Uterus (tissue), 4 donors: ENCODE measurements around the gene ANO4. TPM values are rescaled to one million over a fixed set of nuclear protein-coding genes. Genes with fewer than 3 reads are reported as not detected.

ENCODE experiments used
- DNase-seq, 2 donors: peaks; one replicate each; pipeline ENCODE4 v3.0.0-alpha.2; 2019 to 2020
- H3K27ac ChIP-seq, 2 donors: fragments of 200-600 bp; sonication (generic); 1 replicate in 1 of 2; 2 replicates in 1 of 2; pipeline ENCODE4 v1.5.1; 2016 to 2018
- H3K27me3 ChIP-seq, 2 donors: fragments of 200-600 bp; sonication (generic); one replicate each; pipeline ENCODE4 v1.5.1; 2018 to 2019; ENCODE audit warnings: control low read depth in 1 of 2
- H3K36me3 ChIP-seq, 2 donors: fragments of 200-600 bp; sonication (generic); one replicate each; pipeline ENCODE4 v1.5.1; 2019; ENCODE audit warnings: control low read depth in 1 of 2
- H3K4me1 ChIP-seq, 2 donors: fragments of 200-600 bp; sonication (generic); one replicate each; pipeline ENCODE4 v1.5.1; 2018 to 2019; ENCODE audit warnings: control low read depth in 1 of 2
- H3K4me3 ChIP-seq, 2 donors: fragments of 200-600 bp; sonication (generic); 1 replicate in 1 of 2; 2 replicates in 1 of 2; pipeline ENCODE4 v1.5.1; 2018 to 2019; ENCODE audit warnings: mild to moderate bottlenecking in 1 of 2
- H3K9me3 ChIP-seq, 2 donors: fragments of 200-600 bp; sonication (generic); one replicate each; pipeline ENCODE4 v1.5.1; 2019; ENCODE audit warnings: control low read depth in 1 of 2
- POLR2A ChIP-seq, 2 donors: fragments of 450-650 bp; IDR thresholded peaks; one replicate each; pipeline ENCODE4 v1.6.1; 2016; ENCODE audit warnings: antibody characterized with exemption in 2 of 2, mild to moderate bottlenecking in 1 of 2, moderate library complexity in 1 of 2
- intact Hi-C: fragments of 100-400 bp; cut with DNase I; formaldehyde crosslinking; loops from one replicate; pipeline ENCODE4 v1.15.1; 2023; ENCODE audit warnings: low total_unique reads
- total RNA-seq, 4 donors: library from RNA; depleted of rRNA in 3 of 4; stranded (reverse); fragments of >200 nt in 3 of 4; gene quantifications; one replicate each; pipeline versions ENCODE4 v1.1.0 to v1.2.4, GENCODE V29; 2014 to 2023
- TF ChIP-seq, protein P1 (sequence below), 4 experiments: fragments of 200-600 bp in 2 of 4; fragments of 450-650 bp in 2 of 4; sonication (generic) in 2 of 4; IDR thresholded peaks; one replicate each; pipeline ENCODE4 v1.5.1; 2016 to 2019; ENCODE audit warnings: antibody characterized with exemption in 4 of 4, mild to moderate bottlenecking in 2 of 4, moderate library complexity in 1 of 4
- donor health status: DM: yes; HTN: yes; CAD: no.

ANO4 gene
- total RNA-seq, 4 donors from 2014 or later: under 0.01 to 18.5 (median 1.4) TPM; not detected in 1

GRCh38 chr12:100964028-100964427, 169.5 kb downstream of the ANO4 start:
- Histone ChIP-seq H3K4me1 (no peaks in the 10 kb centered on the region), H3K27ac (no peak overlapping the region), H3K27me3 (no peaks in the 10 kb centered on the region), H3K9me3 (no peaks in the 10 kb centered on the region), H3K36me3 (no peaks in the 10 kb centered on the region), H3K4me3 (no peak overlapping the region)
- TF ChIP-seq, protein P1, sequence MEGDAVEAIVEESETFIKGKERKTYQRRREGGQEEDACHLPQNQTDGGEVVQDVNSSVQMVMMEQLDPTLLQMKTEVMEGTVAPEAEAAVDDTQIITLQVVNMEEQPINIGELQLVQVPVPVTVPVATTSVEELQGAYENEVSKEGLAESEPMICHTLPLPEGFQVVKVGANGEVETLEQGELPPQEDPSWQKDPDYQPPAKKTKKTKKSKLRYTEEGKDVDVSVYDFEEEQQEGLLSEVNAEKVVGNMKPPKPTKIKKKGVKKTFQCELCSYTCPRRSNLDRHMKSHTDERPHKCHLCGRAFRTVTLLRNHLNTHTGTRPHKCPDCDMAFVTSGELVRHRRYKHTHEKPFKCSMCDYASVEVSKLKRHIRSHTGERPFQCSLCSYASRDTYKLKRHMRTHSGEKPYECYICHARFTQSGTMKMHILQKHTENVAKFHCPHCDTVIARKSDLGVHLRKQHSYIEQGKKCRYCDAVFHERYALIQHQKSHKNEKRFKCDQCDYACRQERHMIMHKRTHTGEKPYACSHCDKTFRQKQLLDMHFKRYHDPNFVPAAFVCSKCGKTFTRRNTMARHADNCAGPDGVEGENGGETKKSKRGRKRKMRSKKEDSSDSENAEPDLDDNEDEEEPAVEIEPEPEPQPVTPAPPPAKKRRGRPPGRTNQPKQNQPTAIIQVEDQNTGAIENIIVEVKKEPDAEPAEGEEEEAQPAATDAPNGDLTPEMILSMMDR (IDR thresholded peaks at IDR 0.05): no peak
- TF ChIP-seq POLR2A (IDR thresholded peaks at IDR 0.05): no peak
- intact Hi-C loops: no loop called here
- DNase-seq: no peak

DNA sequence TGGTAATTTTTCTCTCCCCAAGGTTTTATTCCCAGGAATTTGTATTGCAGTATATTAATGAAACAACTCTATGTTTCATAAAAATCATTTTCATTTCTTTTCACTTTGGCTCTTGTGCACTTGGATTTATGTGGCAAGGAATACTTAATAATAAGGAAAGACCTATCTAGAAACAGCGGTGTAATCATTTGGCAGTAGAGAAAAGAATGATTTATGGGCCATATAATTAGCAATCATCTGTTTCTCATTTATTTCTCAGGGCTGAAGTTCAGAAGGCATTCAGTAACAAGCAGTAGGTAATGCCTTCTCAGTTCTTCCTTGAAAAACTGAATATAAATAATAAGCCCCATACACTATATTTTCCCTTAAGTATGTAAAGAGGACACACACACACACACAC, 172.6 kb downstream of the ANO4 start:
- Histone ChIP-seq H3K4me1 (no peaks in the 10 kb centered on the region), H3K9me3 (no peaks in the 10 kb centered on the region), H3K36me3 (no peaks in the 10 kb centered on the region), H3K27ac (no peak overlapping the region), H3K4me3 (no peak overlapping the region), H3K27me3 (no peaks in the 10 kb centered on the region)
- TF ChIP-seq, protein P1 (IDR thresholded peaks at IDR 0.05): no peak
- TF ChIP-seq POLR2A (IDR thresholded peaks at IDR 0.05): no peak
- DNase-seq: no peak
- intact Hi-C loops: no loop called here

- intact Hi-C loops: no loop called here
- H3K4me1 ChIP-seq: no peaks in the 10 kb centered on the region
- no peaks in the 10 kb centered on the region for H3K9me3 ChIP-seq
- no peak overlapping the region for H3K4me3 ChIP-seq
- DNase-seq: no peak
- no peak overlapping the region for H3K27ac ChIP-seq
- H3K27me3 ChIP-seq: no peaks in the 10 kb centered on the region
- no peak for TF ChIP-seq POLR2A (IDR thresholded peaks at IDR 0.05)
- H3K36me3 ChIP-seq: no peaks in the 10 kb centered on the region
Measured at GRCh38 chr12:100970894-100971293, 176.3 kb downstream of the ANO4 start.

- H3K27me3 ChIP-seq: no peaks in the 10 kb centered on the region
- H3K9me3 ChIP-seq: no peaks in the 10 kb centered on the region
- no peak overlapping the region for H3K4me3 ChIP-seq
- no peak for DNase-seq
- no peak for TF ChIP-seq POLR2A (IDR thresholded peaks at IDR 0.05)
- TF ChIP-seq, protein P1 (IDR thresholded peaks at IDR 0.05): no peak
- H3K27ac ChIP-seq: no peak overlapping the region
- no peaks in the 10 kb centered on the region for H3K4me1 ChIP-seq
- no peaks in the 10 kb centered on the region for H3K36me3 ChIP-seq
- intact Hi-C loops: no loop called here
Measured at GRCh38 chr12:100972121-100972520, 177.5 kb downstream of the ANO4 start.

GRCh38 chr12:100974341-100974740, 179.8 kb downstream of the ANO4 start:
- intact Hi-C loops: no loop called here
- no peak overlapping the region for H3K4me3 ChIP-seq
- no peaks in the 10 kb centered on the region for H3K27me3 ChIP-seq
- no peak for DNase-seq
- H3K27ac ChIP-seq: no peak overlapping the region
- H3K36me3 ChIP-seq: no peaks in the 10 kb centered on the region
- H3K4me1 ChIP-seq: no peaks in the 10 kb centered on the region
- no peak for TF ChIP-seq POLR2A (IDR thresholded peaks at IDR 0.05)
- TF ChIP-seq, protein P1 (IDR thresholded peaks at IDR 0.05): no peak
- H3K9me3 ChIP-seq: no peaks in the 10 kb centered on the region

DNA sequence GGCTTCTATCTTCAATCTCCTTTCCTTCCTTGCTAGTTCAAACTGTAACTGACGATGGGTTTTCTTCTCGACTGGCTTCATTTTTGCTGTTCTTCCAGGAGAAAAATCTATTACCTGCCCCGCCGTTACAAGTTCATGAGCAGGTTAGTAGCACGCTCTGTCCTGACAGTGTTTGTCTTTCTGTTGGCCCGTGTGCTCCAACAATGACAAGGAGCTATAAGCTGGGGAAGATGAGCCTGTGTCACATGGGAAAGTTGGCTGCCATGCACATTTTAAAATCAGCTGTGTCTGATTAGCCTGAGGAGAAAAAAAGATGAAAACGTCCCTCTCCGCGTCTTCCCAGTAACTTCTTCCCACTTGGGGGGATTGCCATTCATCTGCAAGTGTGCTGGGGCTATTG, 180.2 kb downstream of the ANO4 start:
- no peak for DNase-seq
- TF ChIP-seq POLR2A (IDR thresholded peaks at IDR 0.05): no peak
- TF ChIP-seq, protein P1 (IDR thresholded peaks at IDR 0.05): no peak
- Histone ChIP-seq H3K27me3 (no peaks in the 10 kb centered on the region), H3K36me3 (no peaks in the 10 kb centered on the region), H3K4me1 (no peaks in the 10 kb centered on the region), H3K9me3 (no peaks in the 10 kb centered on the region), H3K27ac (no peak overlapping the region), H3K4me3 (no peak overlapping the region)
- intact Hi-C loops: no loop called here
